WTC11 (cell line): ENCODE data around the gene NT5DC1. TPM values are rescaled to one million over a fixed set of nuclear protein-coding genes. Genes with fewer than 3 reads are reported as not detected.

Source experiments
- AR ChIP-seq: fragments of 250-450 bp; sonication (Bioruptor Pico); IDR thresholded peaks from 2 replicates; pipeline ENCODE4 v1.9.0; 2021; ENCODE audit warnings: mild to moderate bottlenecking
- RELA ChIP-seq: sonication (generic); formaldehyde crosslinking; IDR thresholded peaks from 2 replicates; pipeline ENCODE4 v1.8.1; 2022; ENCODE audit warnings: missing genetic modification reagents, mild to moderate bottlenecking, borderline replicate concordance
- total RNA-seq: library from RNA; stranded (reverse); gene quantifications from 3 replicates; pipeline ENCODE4 v1.2.3, GENCODE V29; 2021

The NT5DC1 gene
- total RNA-seq, 1 experiment from 2014 or later, result 67.9 TPM

DNA sequence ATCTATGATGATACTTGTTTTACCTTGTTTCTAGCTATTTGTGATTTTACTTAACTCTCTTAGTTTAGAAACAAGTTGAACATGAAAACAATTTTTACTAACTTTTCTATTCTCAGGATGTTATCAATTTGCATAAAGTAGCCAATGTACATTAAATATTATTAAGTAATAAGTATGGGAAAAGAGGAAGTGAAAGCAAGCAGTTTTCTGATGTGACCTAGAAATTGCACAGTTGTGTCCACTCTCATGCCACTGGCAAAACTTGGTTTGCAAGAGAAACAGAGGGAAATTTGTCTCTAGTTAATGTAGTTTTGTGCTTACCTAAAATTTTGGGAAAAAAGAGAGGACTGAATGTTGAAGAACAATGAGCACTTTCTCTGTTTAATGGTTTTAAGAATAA is 198.3 kb downstream of the NT5DC1 start (continued):
- TF ChIP-seq AR (CRISPR knock-in tag) (no peak), RELA (no peak)

Other genes with a start within 250 kb of the NT5DC1 start
- 0.13 to 0.18 TPM (median 0.16 TPM) in 3 replicates for gene FRK, start 40.0 kb upstream of the NT5DC1 start, total RNA-seq
- 0.07 to 0.32 TPM in 2 of 3 replicates, not detected in the other for gene COL10A1, start 25.3 kb downstream of the NT5DC1 start, total RNA-seq
- 13.6 to 15.3 TPM (median 14.2 TPM) in 3 replicates for gene TSPYL4, start 153.2 kb downstream of the NT5DC1 start, total RNA-seq
- 62.4 to 68.6 TPM (median 64.3 TPM) in 3 replicates for gene TSPYL1, start 179.1 kb downstream of the NT5DC1 start, total RNA-seq